Kasumi-1 (cell line): ENCODE results near the gene KMT5C.

Source experiments
- DNase-seq, 2 experiments: peaks; one replicate each; lab custom pipeline; 2025; lab: John Stamatoyannopoulos, UW

Gene KMT5C

GRCh38 chr19:55339105-55339888, at the start of gene KMT5C:
Gene KMT5C, plus strand, starts transcription at chr19:55339876. Its CDS starts 2,061 bp downstream, at chr19:55341937.
- peak; percentile 100 for DNase-seq

- DNase-seq = no peak
Measured at GRCh38 chr19:55297267-55297666, 42.4 kb upstream of the KMT5C start.

GRCh38 chr19:55299991-55300390, 39.7 kb upstream of the KMT5C start:
- DNase-seq = no peak

- DNase-seq = no peak
Measured at GRCh38 chr19:55300886-55301458, 38.7 kb upstream of the KMT5C start.

GRCh38 chr19:55301459-55302317, 38.0 kb upstream of the KMT5C start:
- peak; percentile 77 to 82 for DNase-seq

GRCh38 chr19:55302318-55302703, 37.4 kb upstream of the KMT5C start:
- no peak for DNase-seq

- DNase-seq = no peak
Measured at GRCh38 chr19:55303477-55303876, 36.2 kb upstream of the KMT5C start.

- DNase-seq = peak; percentile 29 to 44
Measured at GRCh38 chr19:55304279-55304978, 35.2 kb upstream of the KMT5C start.

GRCh38 chr19:55304980-55305379, 34.7 kb upstream of the KMT5C start:
- no peak for DNase-seq

- peak; percentile 39 to 72 for DNase-seq
Measured at GRCh38 chr19:55305491-55305890, 34.2 kb upstream of the KMT5C start.

- DNase-seq = no peak
Measured at GRCh38 chr19:55305983-55306562, 33.6 kb upstream of the KMT5C start.

- DNase-seq = no peak
Measured at GRCh38 chr19:55306712-55307111, 33.0 kb upstream of the KMT5C start.

- DNase-seq = no peak
Measured at GRCh38 chr19:55308281-55308680, 31.4 kb upstream of the KMT5C start.

- no peak for DNase-seq
Measured at GRCh38 chr19:55309448-55309847, 30.2 kb upstream of the KMT5C start.

- no peak for DNase-seq
Measured at GRCh38 chr19:55310498-55310897, 29.2 kb upstream of the KMT5C start.

GRCh38 chr19:55311397-55311796, 28.3 kb upstream of the KMT5C start:
- no peak for DNase-seq

- DNase-seq = no peak
Measured at GRCh38 chr19:55311797-55312196, 27.9 kb upstream of the KMT5C start.

GRCh38 chr19:55312621-55313512, 26.8 kb upstream of the KMT5C start:
- no peak for DNase-seq

- DNase-seq = no peak
Measured at GRCh38 chr19:55314396-55314795, 25.3 kb upstream of the KMT5C start.

- DNase-seq = no peak
Measured at GRCh38 chr19:55315956-55316525, 23.6 kb upstream of the KMT5C start.
